Prostate gland (tissue), 2 donors: Measurements from ENCODE around the gene SCNN1A. TPM values are rescaled to one million over a fixed set of nuclear protein-coding genes. Genes with fewer than 3 reads are reported as not detected.

Experiments used
- DNase-seq: peaks from one replicate; pipeline ENCODE4 v3.0.0-alpha.2; 2019; ENCODE audit warnings: low spot score
- H3K27ac ChIP-seq, 2 donors: fragments of 200-600 bp; sonication (generic); 2 replicates each; pipeline ENCODE4 v1.5.1; 2017 to 2019
- H3K27me3 ChIP-seq: fragments of 200-600 bp; sonication (generic); replicated peaks from 2 replicates; pipeline ENCODE4 v1.5.1; 2019; ENCODE audit not compliant: insufficient read depth
- H3K36me3 ChIP-seq, 2 donors: fragments of 200-600 bp; sonication (generic); 1 replicate in 1 of 2; 2 replicates in 1 of 2; pipeline versions ENCODE4 v1.5.1 to v1.8.1; 2017 to 2019
- H3K4me1 ChIP-seq: fragments of 200-600 bp; sonication (generic); replicated peaks from 2 replicates; pipeline ENCODE4 v1.5.1; 2019
- H3K4me3 ChIP-seq, 2 donors: fragments of 200-600 bp; sonication (generic); 2 replicates each; pipeline ENCODE4 v1.5.1; 2017 to 2019
- H3K9me3 ChIP-seq: fragments of 200-600 bp; sonication (generic); 2 replicates; pipeline ENCODE4 v1.5.1; 2017
- POLR2A ChIP-seq: fragments of 450-650 bp; IDR thresholded peaks from one replicate; pipeline ENCODE4 v1.6.1; 2016; ENCODE audit warnings: antibody characterized with exemption, mild to moderate bottlenecking
- POLR2AphosphoS5 ChIP-seq: sonication (generic); formaldehyde crosslinking; IDR thresholded peaks from one replicate; pipeline ENCODE4 v1.6.1; 2017; ENCODE audit warnings: antibody characterized with exemption
- WGBS: methylation state at CpG from one replicate; pipeline ENCODE4 v1.1.5; 2018; 5-methylcytosine and 5-hydroxymethylcytosine counted together
- intact Hi-C: fragments of 100-400 bp; cut with DNase I; formaldehyde crosslinking; loops from one replicate; pipeline ENCODE4 v1.14.2; 2022
- total RNA-seq, 2 donors: library from RNA; depleted of rRNA; stranded (reverse); fragments of >200 nt; gene quantifications; one replicate each; pipeline ENCODE4 v1.1.0, GENCODE V29; 2016
- TF ChIP-seq, protein P1 (sequence below), 4 experiments: fragments of 200-600 bp in 2 of 4; fragments of 450-650 bp in 2 of 4; sonication (generic) in 2 of 4; IDR thresholded peaks; 1 replicate in 3 of 4; 2 replicates in 1 of 4; pipeline ENCODE4 v1.5.1; 2016 to 2019; ENCODE audit warnings: antibody characterized with exemption in 4 of 4, mild to moderate bottlenecking in 2 of 4, moderate library complexity in 2 of 4

Gene SCNN1A
- total RNA-seq, 2 donors from 2014 or later = 128 to 211 TPM

GRCh38 chr12:6354495-6355393 is 20.6 kb downstream of the SCNN1A start:
- TF ChIP-seq POLR2A (no peak), POLR2AphosphoS5 (no peak)
- TF ChIP-seq, protein P1, sequence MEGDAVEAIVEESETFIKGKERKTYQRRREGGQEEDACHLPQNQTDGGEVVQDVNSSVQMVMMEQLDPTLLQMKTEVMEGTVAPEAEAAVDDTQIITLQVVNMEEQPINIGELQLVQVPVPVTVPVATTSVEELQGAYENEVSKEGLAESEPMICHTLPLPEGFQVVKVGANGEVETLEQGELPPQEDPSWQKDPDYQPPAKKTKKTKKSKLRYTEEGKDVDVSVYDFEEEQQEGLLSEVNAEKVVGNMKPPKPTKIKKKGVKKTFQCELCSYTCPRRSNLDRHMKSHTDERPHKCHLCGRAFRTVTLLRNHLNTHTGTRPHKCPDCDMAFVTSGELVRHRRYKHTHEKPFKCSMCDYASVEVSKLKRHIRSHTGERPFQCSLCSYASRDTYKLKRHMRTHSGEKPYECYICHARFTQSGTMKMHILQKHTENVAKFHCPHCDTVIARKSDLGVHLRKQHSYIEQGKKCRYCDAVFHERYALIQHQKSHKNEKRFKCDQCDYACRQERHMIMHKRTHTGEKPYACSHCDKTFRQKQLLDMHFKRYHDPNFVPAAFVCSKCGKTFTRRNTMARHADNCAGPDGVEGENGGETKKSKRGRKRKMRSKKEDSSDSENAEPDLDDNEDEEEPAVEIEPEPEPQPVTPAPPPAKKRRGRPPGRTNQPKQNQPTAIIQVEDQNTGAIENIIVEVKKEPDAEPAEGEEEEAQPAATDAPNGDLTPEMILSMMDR (IDR thresholded peaks at IDR 0.05) = no peak
- Histone ChIP-seq H3K4me3 (no peak overlapping the region), H3K4me1 (no peaks in the 10 kb centered on the region), H3K36me3 (no peaks in the 10 kb centered on the region), H3K9me3 (no peaks in the 10 kb centered on the region), H3K27me3 (no peaks in the 10 kb centered on the region), H3K27ac (no peak overlapping the region)
- intact Hi-C loops = no loop called here
- 90% methylated on average over 10 of the region's 10 CpGs for WGBS
- DNase-seq = no peak

DNA sequence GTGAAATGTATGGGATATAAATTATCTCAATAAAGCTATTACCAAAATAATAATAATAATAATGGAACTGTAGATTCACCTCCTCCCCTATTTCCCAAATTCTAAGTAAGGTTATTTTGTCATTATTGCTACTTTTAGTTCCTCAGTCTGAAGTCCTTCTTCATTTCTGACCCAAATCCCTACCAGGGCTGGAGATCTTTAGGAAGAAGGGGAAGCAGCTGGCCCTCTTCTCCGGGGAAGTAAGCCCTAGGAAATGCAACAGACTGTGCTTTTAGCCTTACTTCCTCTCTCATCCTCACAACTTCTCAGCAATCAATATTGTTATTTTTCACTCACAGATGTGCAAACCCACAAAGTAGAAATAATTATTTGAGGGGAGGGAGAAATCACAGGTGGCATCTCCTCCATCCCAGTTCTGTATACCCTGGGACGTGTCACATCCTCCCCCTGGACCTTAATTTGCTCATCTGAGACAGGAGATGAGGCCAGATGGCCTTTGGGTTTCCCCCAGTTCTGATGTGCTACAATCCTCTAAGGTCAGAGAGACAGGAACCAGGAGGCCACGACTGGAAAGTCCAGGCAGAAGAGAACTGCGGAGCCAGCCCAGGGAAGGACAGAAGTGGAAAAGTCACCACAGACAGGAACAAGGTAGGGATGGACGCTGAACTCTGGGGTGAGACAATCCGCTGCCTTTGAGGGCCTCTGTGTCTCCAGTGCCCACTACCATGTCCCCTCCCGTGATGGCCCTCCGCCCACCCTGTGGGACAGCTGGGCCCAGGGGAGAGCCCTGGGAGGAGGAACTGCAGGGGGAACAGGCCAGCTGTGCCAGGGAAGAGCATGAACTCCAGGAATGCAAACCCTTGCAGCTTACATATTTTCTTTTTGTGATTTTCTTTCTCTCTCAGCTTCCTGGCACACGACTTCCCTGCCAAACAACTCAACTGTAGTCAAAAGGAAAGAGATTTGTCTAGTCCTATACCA is 22.9 kb downstream of the SCNN1A start:
- 59% methylated on average over 8 of the region's 9 CpGs for WGBS
- Histone ChIP-seq H3K4me1 (no peaks in the 10 kb centered on the region), H3K9me3 (no peaks in the 10 kb centered on the region), H3K27ac (no peak overlapping the region), H3K27me3 (no peaks in the 10 kb centered on the region), H3K36me3 (no peaks in the 10 kb centered on the region), H3K4me3 (no peak overlapping the region)
- TF ChIP-seq POLR2AphosphoS5 (no peak), POLR2A (no peak)
- TF ChIP-seq, protein P1 (IDR thresholded peaks at IDR 0.05) = no peak
- no peak for DNase-seq
- intact Hi-C loops = no loop called here

DNA sequence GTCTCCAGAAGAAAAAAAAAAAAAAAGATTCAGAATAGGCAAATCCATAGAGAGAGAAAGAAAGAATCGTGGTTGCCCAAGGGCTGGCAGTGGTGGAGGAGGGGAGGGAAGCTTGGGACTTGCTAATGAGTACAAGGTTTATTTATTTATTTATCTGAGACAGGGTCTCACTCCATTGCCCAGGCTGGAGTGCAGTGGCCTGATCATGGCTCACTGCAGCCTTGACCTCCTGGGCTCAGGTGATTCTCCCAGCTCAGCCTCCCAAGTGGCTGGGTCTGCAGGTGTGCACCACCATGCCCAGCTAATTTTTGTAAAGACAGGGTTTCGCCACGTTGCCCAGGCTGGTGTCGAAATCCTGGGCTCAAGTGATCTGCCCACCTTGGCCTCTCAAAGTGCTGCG is 23.7 kb downstream of the SCNN1A start:
- no peaks in the 10 kb centered on the region for H3K9me3 ChIP-seq
- TF ChIP-seq, protein P1 (IDR thresholded peaks at IDR 0.05) = no peak
- TF ChIP-seq POLR2A = no peak
- TF ChIP-seq POLR2AphosphoS5 = no peak

GRCh38 chr12:6347367-6348338 is 27.7 kb downstream of the SCNN1A start:
- Histone ChIP-seq H3K36me3 (no peaks in the 10 kb centered on the region), H3K9me3 (no peaks in the 10 kb centered on the region), H3K4me3 (no peak overlapping the region), H3K27ac (peak overlapping the region; percentile 24 to 40), H3K4me1 (peaks cover under 1% of the 10 kb centered on the region), H3K27me3 (no peaks in the 10 kb centered on the region)
- TF ChIP-seq POLR2A (no peak), POLR2AphosphoS5 (peak; percentile 27)
- intact Hi-C loops = no loop called here
- WGBS = 57% methylated on average over 18 of the region's 19 CpGs
- DNase-seq = no peak

More for the DNA sequence above, 23.7 kb downstream of the SCNN1A start:
- 89% methylated on average over 5 of the region's 5 CpGs for WGBS
- no peaks in the 10 kb centered on the region for H3K27me3 ChIP-seq
- H3K4me1 ChIP-seq = no peaks in the 10 kb centered on the region
- intact Hi-C loops = no loop called here
- no peaks in the 10 kb centered on the region for H3K36me3 ChIP-seq
- no peak overlapping the region for H3K27ac ChIP-seq
- H3K4me3 ChIP-seq = no peak overlapping the region
- no peak for DNase-seq
